Subcutaneous abdominal adipose tissue (tissue), 5 donors: Measurements from ENCODE around the gene XRCC4.
A peak's percentile ranks its signal among the peaks of the same experiment; 100 is the strongest.

Source experiments
- H3K27ac ChIP-seq: one replicate; pipeline ENCODE4 v1.7.0; 2013; ENCODE audit warnings: low read depth, mild to moderate bottlenecking, inconsistent platforms, low read length, moderate library complexity
- H3K27me3 ChIP-seq, 5 donors: one replicate each; pipeline ENCODE4 v1.7.0; 2013; ENCODE audit warnings: low read length in 5 of 5, inconsistent platforms in 1 of 5; ENCODE audit not compliant: control insufficient read depth in 5 of 5, insufficient read depth in 4 of 5
- H3K36me3 ChIP-seq, 5 donors: one replicate each; pipeline ENCODE4 v1.7.0; 2013; ENCODE audit warnings: low read length in 5 of 5; ENCODE audit not compliant: control insufficient read depth in 5 of 5, insufficient read depth in 5 of 5
- H3K4me1 ChIP-seq, 5 donors: one replicate each; pipeline ENCODE4 v1.7.0; 2013; ENCODE audit warnings: low read length in 5 of 5, mild to moderate bottlenecking in 3 of 5, moderate library complexity in 1 of 5; ENCODE audit not compliant: control insufficient read depth in 5 of 5, insufficient read depth in 5 of 5
- H3K4me3 ChIP-seq, 5 donors: one replicate each; pipeline ENCODE4 v1.7.0; 2013; ENCODE audit warnings: low read length in 5 of 5, low read depth in 1 of 5
- H3K9ac ChIP-seq, 5 donors: one replicate each; pipeline ENCODE4 v1.7.0; 2013; ENCODE audit warnings: low read length in 5 of 5, mild to moderate bottlenecking in 4 of 5, moderate library complexity in 3 of 5
- H3K9me3 ChIP-seq, 5 donors: one replicate each; pipeline ENCODE4 v1.7.0; 2013; ENCODE audit warnings: low read length in 5 of 5; ENCODE audit not compliant: control insufficient read depth in 5 of 5
- donor health status: healthy.
- donor health status: healthy.
- donor health status: healthy.
- donor health status: healthy.
- donor health status: healthy.

The XRCC4 gene

GRCh38 chr5:83069096-83069799, 8.1 kb upstream of the XRCC4 start:
- no peak overlapping the region for H3K9ac ChIP-seq
- H3K27me3 ChIP-seq: no peaks in the 10 kb centered on the region
- no peak overlapping the region for H3K27ac ChIP-seq
- H3K4me1 ChIP-seq: peaks cover 0 to 45% (median 23%) of the 10 kb centered on the region in 5 donors
- peaks cover 0 to 3% (median 2%) of the 10 kb centered on the region in 5 donors for H3K36me3 ChIP-seq
- H3K9me3 ChIP-seq: no peaks in the 10 kb centered on the region
- H3K4me3 ChIP-seq: no peak overlapping the region

- H3K27ac ChIP-seq: no peak overlapping the region
- H3K9ac ChIP-seq: no peak overlapping the region
- no peaks in the 10 kb centered on the region for H3K27me3 ChIP-seq
- no peaks in the 10 kb centered on the region for H3K9me3 ChIP-seq
- H3K36me3 ChIP-seq: no peaks in the 10 kb centered on the region
- peaks cover 4 to 56% (median 32%) of the 10 kb centered on the region in 5 donors for H3K4me1 ChIP-seq
- no peak overlapping the region for H3K4me3 ChIP-seq
Observed at GRCh38 chr5:83071286-83072051, 5.9 kb upstream of the XRCC4 start.

- no peaks in the 10 kb centered on the region for H3K36me3 ChIP-seq
- H3K4me3 ChIP-seq: no peak overlapping the region
- H3K9ac ChIP-seq: peak overlapping the region in 1 of 5 donors; percentile 51
- no peaks in the 10 kb centered on the region for H3K9me3 ChIP-seq
- no peaks in the 10 kb centered on the region for H3K27me3 ChIP-seq
- peaks cover 5 to 54% (median 37%) of the 10 kb centered on the region in 5 donors for H3K4me1 ChIP-seq
- H3K27ac ChIP-seq: peak overlapping the region; percentile 12
Observed at GRCh38 chr5:83072966-83073365, 4.4 kb upstream of the XRCC4 start.

- peaks cover 5 to 37% (median 32%) of the 10 kb centered on the region in 5 donors for H3K4me1 ChIP-seq
- H3K9me3 ChIP-seq: no peaks in the 10 kb centered on the region
- H3K4me3 ChIP-seq: peak overlapping the region; percentile 83 to 99 (median 97)
- H3K36me3 ChIP-seq: no peaks in the 10 kb centered on the region
- H3K27ac ChIP-seq: peak overlapping the region; percentile 91
- peak overlapping the region; percentile 81 to 97 (median 83) for H3K9ac ChIP-seq
- H3K27me3 ChIP-seq: no peaks in the 10 kb centered on the region
Observed at GRCh38 chr5:83077662-83078261, 415 bp downstream of the XRCC4 start.

GRCh38 chr5:83082750-83083149, 5.4 kb downstream of the XRCC4 start:
- Histone ChIP-seq H3K9me3 (no peaks in the 10 kb centered on the region), H3K27ac (no peak overlapping the region), H3K4me1 (peaks cover 0 to 14% (median 6%) of the 10 kb centered on the region in 5 donors), H3K9ac (no peak overlapping the region), H3K36me3 (no peaks in the 10 kb centered on the region), H3K27me3 (no peaks in the 10 kb centered on the region), H3K4me3 (no peak overlapping the region)

- Histone ChIP-seq H3K27ac (no peak overlapping the region), H3K4me3 (no peak overlapping the region), H3K9me3 (no peaks in the 10 kb centered on the region), H3K4me1 (peaks cover 0 to 7% (median 0%) of the 10 kb centered on the region in 5 donors), H3K9ac (no peak overlapping the region), H3K36me3 (no peaks in the 10 kb centered on the region), H3K27me3 (no peaks in the 10 kb centered on the region)
Observed at GRCh38 chr5:83084336-83084735, 7.0 kb downstream of the XRCC4 start.

GRCh38 chr5:83085106-83085505, 7.8 kb downstream of the XRCC4 start:
- Histone ChIP-seq H3K9ac (no peak overlapping the region), H3K27ac (no peak overlapping the region), H3K4me1 (peaks cover 0 to 7% (median 0%) of the 10 kb centered on the region in 5 donors), H3K4me3 (no peak overlapping the region), H3K9me3 (no peaks in the 10 kb centered on the region), H3K36me3 (no peaks in the 10 kb centered on the region), H3K27me3 (no peaks in the 10 kb centered on the region)

- no peak overlapping the region for H3K4me3 ChIP-seq
- H3K9ac ChIP-seq: no peak overlapping the region
- no peaks in the 10 kb centered on the region for H3K27me3 ChIP-seq
- H3K9me3 ChIP-seq: peaks cover 4 to 13% (median 11%) of the 10 kb centered on the region in 5 donors
- peaks cover 0 to 4% (median 0%) of the 10 kb centered on the region in 5 donors for H3K36me3 ChIP-seq
- no peak overlapping the region for H3K27ac ChIP-seq
- no peaks in the 10 kb centered on the region for H3K4me1 ChIP-seq
Observed at GRCh38 chr5:83090169-83090568, 12.8 kb downstream of the XRCC4 start.

- Histone ChIP-seq H3K9ac (no peak overlapping the region), H3K27ac (no peak overlapping the region), H3K27me3 (no peaks in the 10 kb centered on the region), H3K4me3 (no peak overlapping the region), H3K9me3 (peaks cover 4 to 13% (median 11%) of the 10 kb centered on the region in 5 donors), H3K36me3 (peaks cover 0 to 4% (median 0%) of the 10 kb centered on the region in 5 donors), H3K4me1 (no peaks in the 10 kb centered on the region)
Observed at GRCh38 chr5:83092619-83093018, 15.3 kb downstream of the XRCC4 start.

GRCh38 chr5:83093692-83094091, 16.3 kb downstream of the XRCC4 start:
- no peak overlapping the region for H3K4me3 ChIP-seq
- H3K27me3 ChIP-seq: no peaks in the 10 kb centered on the region
- H3K27ac ChIP-seq: no peak overlapping the region
- no peaks in the 10 kb centered on the region for H3K4me1 ChIP-seq
- H3K9me3 ChIP-seq: peaks cover 4 to 13% (median 11%) of the 10 kb centered on the region in 5 donors
- peaks cover 0 to 4% (median 0%) of the 10 kb centered on the region in 5 donors for H3K36me3 ChIP-seq
- H3K9ac ChIP-seq: no peak overlapping the region
